Neural progenitor cell (in vitro differentiated cells): Measurements from ENCODE around the gene MEIS1. TPM values are rescaled to one million over a fixed set of nuclear protein-coding genes. Genes with fewer than 3 reads are reported as not detected.
A peak's percentile ranks its signal among the peaks of the same experiment; 100 is the strongest.

ENCODE experiments used
- DNase-seq: peaks from one replicate; pipeline ENCODE4 v3.0.0-alpha.2; 2016; ENCODE audit warnings: low spot score
- H2AFZ ChIP-seq: fragments of 200-600 bp; sonication (generic); replicated peaks from 2 replicates; pipeline ENCODE4 v1.6.1; 2016; ENCODE audit warnings: antibody characterized with exemption
- H3F3A ChIP-seq: fragments of 200-600 bp; sonication (generic); 2 replicates; pipeline ENCODE4 v1.6.1; 2016; ENCODE audit warnings: antibody characterized with exemption, low read depth
- H3K27ac ChIP-seq: fragments of 200-600 bp; sonication (generic); 2 replicates; pipeline ENCODE4 v1.5.1; 2016; ENCODE audit warnings: mild to moderate bottlenecking
- H3K27me3 ChIP-seq: fragments of 200-600 bp; sonication (generic); 2 replicates; pipeline ENCODE4 v1.6.1; 2016; ENCODE audit warnings: mild to moderate bottlenecking, moderate library complexity
- H3K36me3 ChIP-seq: fragments of 200-600 bp; sonication (generic); 2 replicates; pipeline ENCODE4 v1.5.1; 2016
- H3K4me1 ChIP-seq: fragments of 200-600 bp; sonication (generic); 2 replicates; pipeline ENCODE4 v1.6.1; 2016; ENCODE audit warnings: mixed run types
- H3K4me2 ChIP-seq: fragments of 200-600 bp; sonication (generic); 2 replicates; pipeline ENCODE4 v1.6.1; 2016
- H3K4me3 ChIP-seq: fragments of 200-600 bp; sonication (generic); 2 replicates; pipeline ENCODE4 v1.5.1; 2016
- H3K79me2 ChIP-seq: fragments of 200-600 bp; sonication (generic); 2 replicates; pipeline ENCODE4 v1.6.1; 2016; ENCODE audit warnings: low read depth
- H3K9ac ChIP-seq: fragments of 200-600 bp; sonication (generic); 2 replicates; pipeline ENCODE4 v1.6.1; 2016
- H3K9me3 ChIP-seq: fragments of 200-600 bp; sonication (generic); 2 replicates; pipeline ENCODE4 v1.5.1; 2016; ENCODE audit warnings: low read depth
- H4K20me1 ChIP-seq: fragments of 200-600 bp; sonication (generic); 2 replicates; pipeline ENCODE4 v1.6.1; 2016; ENCODE audit warnings: low read depth
- H3K27ac Mint-ChIP-seq: 3 replicates; pipeline ENCODE4 v1.8.0; 2021; ENCODE audit warnings: mixed read lengths
- H3K27me3 Mint-ChIP-seq: 2 replicates; pipeline ENCODE4 v1.8.0; 2022; ENCODE audit warnings: low read depth, mild to moderate bottlenecking, inconsistent platforms, moderate library complexity, mixed read lengths; ENCODE audit not compliant: insufficient read depth
- H3K36me3 Mint-ChIP-seq: 3 replicates; pipeline ENCODE4 v1.8.0; 2021; ENCODE audit warnings: mixed read lengths
- H3K4me1 Mint-ChIP-seq: 3 replicates; pipeline ENCODE4 v1.8.0; 2021; ENCODE audit warnings: mixed read lengths
- H3K4me3 Mint-ChIP-seq: 3 replicates; pipeline ENCODE4 v1.8.0; 2021; ENCODE audit warnings: mild to moderate bottlenecking, moderate library complexity, mixed read lengths
- H3K9me3 Mint-ChIP-seq: 3 replicates; pipeline ENCODE4 v1.8.0; 2020; ENCODE audit warnings: mixed read lengths
- CTCF ChIP-seq: fragments of 200-600 bp; sonication (generic); IDR thresholded peaks from 2 replicates; pipeline ENCODE4 v1.5.1; 2017; ENCODE audit warnings: antibody characterized with exemption, mild to moderate bottlenecking
- EZH2 ChIP-seq: fragments of 200-600 bp; sonication (generic); IDR thresholded peaks from 2 replicates; pipeline ENCODE4 v1.6.1; 2017; ENCODE audit warnings: antibody characterized with exemption, mild to moderate bottlenecking, moderate library complexity
- EZH2phosphoT487 ChIP-seq: fragments of 200-600 bp; sonication (generic); IDR thresholded peaks from 2 replicates; pipeline ENCODE4 v1.6.1; 2017; ENCODE audit warnings: antibody characterized with exemption
- total RNA-seq: library from RNA; depleted of rRNA; stranded (reverse); fragments of >200 nt; gene quantifications from 2 replicates; pipeline ENCODE4 v1.2.3, GENCODE V29; 2015; ENCODE audit warnings: low replicate concordance

Gene MEIS1
- total RNA-seq, 1 donor from 2014 or later, result 14.7 TPM

- H3F3A ChIP-seq, result peaks cover 27% of the 10 kb centered on the region
- H3K4me3 ChIP-seq, result no peak overlapping the region
- Mint-ChIP-seq H3K9me3 (peaks cover 10% of the 10 kb centered on the region), H3K36me3 (peaks cover 23% of the 10 kb centered on the region), H3K27me3 (peaks cover 2% of the 10 kb centered on the region), H3K4me3 (no peak overlapping the region), H3K4me1 (peaks cover 50% of the 10 kb centered on the region), H3K27ac (peak overlapping the region; percentile 42)
- no peaks in the 10 kb centered on the region for H3K79me2 ChIP-seq
- DNase-seq, result no peak
- TF ChIP-seq EZH2, result no peak
- no peak for TF ChIP-seq EZH2phosphoT487
- no peak for TF ChIP-seq CTCF
- peaks cover 6% of the 10 kb centered on the region for H4K20me1 ChIP-seq
- peak overlapping the region; percentile 66 for H3K4me2 ChIP-seq
- no peaks in the 10 kb centered on the region for H3K36me3 ChIP-seq
- H3K9ac ChIP-seq, result no peak overlapping the region
- no peaks in the 10 kb centered on the region for H3K27me3 ChIP-seq
- no peaks in the 10 kb centered on the region for H3K9me3 ChIP-seq
- H3K4me1 ChIP-seq, result peaks cover 41% of the 10 kb centered on the region
- H3K27ac ChIP-seq, result no peak overlapping the region
- no peak overlapping the region for H2AFZ ChIP-seq
Measured at GRCh38 chr2:66490588-66491001, 55.7 kb downstream of the MEIS1 start.

GRCh38 chr2:66494708-66495107 is 59.8 kb downstream of the MEIS1 start:
- Histone ChIP-seq H3K4me3 (no peak overlapping the region), H3K27me3 (no peaks in the 10 kb centered on the region), H3K27ac (no peak overlapping the region), H3F3A (peaks cover 31% of the 10 kb centered on the region), H3K9ac (no peak overlapping the region), H3K4me1 (peaks cover 60% of the 10 kb centered on the region), H3K9me3 (no peaks in the 10 kb centered on the region), H3K4me2 (no peak overlapping the region), H4K20me1 (no peaks in the 10 kb centered on the region), H2AFZ (no peak overlapping the region), H3K79me2 (no peaks in the 10 kb centered on the region), H3K36me3 (no peaks in the 10 kb centered on the region)
- no peak for TF ChIP-seq EZH2
- no peak for TF ChIP-seq CTCF
- TF ChIP-seq EZH2phosphoT487, result no peak
- H3K27ac Mint-ChIP-seq, result no peak overlapping the region
- peaks cover 71% of the 10 kb centered on the region for H3K4me1 Mint-ChIP-seq
- no peaks in the 10 kb centered on the region for H3K9me3 Mint-ChIP-seq
- DNase-seq, result no peak
- no peak overlapping the region for H3K4me3 Mint-ChIP-seq
- peaks cover 4% of the 10 kb centered on the region for H3K27me3 Mint-ChIP-seq
- H3K36me3 Mint-ChIP-seq, result peaks cover 11% of the 10 kb centered on the region

GRCh38 chr2:66495788-66496640 is 61.1 kb downstream of the MEIS1 start:
- Mint-ChIP-seq H3K36me3 (peaks cover 11% of the 10 kb centered on the region), H3K27me3 (peaks cover 4% of the 10 kb centered on the region), H3K9me3 (no peaks in the 10 kb centered on the region), H3K4me1 (peaks cover 58% of the 10 kb centered on the region), H3K4me3 (no peak overlapping the region), H3K27ac (peak overlapping the region; percentile 72)
- Histone ChIP-seq H3K9ac (no peak overlapping the region), H3K9me3 (no peaks in the 10 kb centered on the region), H3K4me2 (peak overlapping the region; percentile 30), H4K20me1 (no peaks in the 10 kb centered on the region), H3K4me1 (peaks cover 50% of the 10 kb centered on the region), H3K79me2 (no peaks in the 10 kb centered on the region), H3K27me3 (no peaks in the 10 kb centered on the region), H3F3A (peaks cover 22% of the 10 kb centered on the region), H3K36me3 (no peaks in the 10 kb centered on the region), H3K4me3 (no peak overlapping the region), H2AFZ (no peak overlapping the region), H3K27ac (no peak overlapping the region)
- TF ChIP-seq EZH2 (no peak), EZH2phosphoT487 (no peak), CTCF (no peak)
- peak; percentile 38 for DNase-seq
